ENCODE results near the gene TMEM89.
A peak's percentile ranks its signal among the peaks of the same experiment; 100 is the strongest.

The TMEM89 gene

GRCh38 chr3:48621461-48621869, at the start of gene TMEM89:
TMEM89 (minus strand) TSS chr3:48621769; CDS start chr3:48621756, 13 bp downstream.
- no peak for DNase-seq (ENCODE audit: low spot score)

- DNase-seq (ENCODE audit: low spot score): no peak
Measured at GRCh38 chr3:48664929-48665328, 43.4 kb upstream of the TMEM89 start.

- no peak for DNase-seq (ENCODE audit: low spot score)
Measured at GRCh38 chr3:48664313-48664644, 42.7 kb upstream of the TMEM89 start.

GRCh38 chr3:48663489-48664312, 42.1 kb upstream of the TMEM89 start:
- peak; percentile 97 for DNase-seq (ENCODE audit: low spot score)

- DNase-seq (ENCODE audit: low spot score): peak; percentile 89
Measured at GRCh38 chr3:48662753-48663488, 41.4 kb upstream of the TMEM89 start, which contains the start of gene CELSR3. CELSR3 (minus strand) TSS chr3:48662886; CDS start chr3:48662634, 252 bp downstream.

- DNase-seq (ENCODE audit: low spot score): no peak
Measured at GRCh38 chr3:48662145-48662752, 40.7 kb upstream of the TMEM89 start.

GRCh38 chr3:48661501-48662144, 40.1 kb upstream of the TMEM89 start:
- peak; percentile 49 for DNase-seq (ENCODE audit: low spot score)

GRCh38 chr3:48660800-48661400, 39.3 kb upstream of the TMEM89 start:
- DNase-seq (ENCODE audit: low spot score): no peak

GRCh38 chr3:48656841-48657281, 35.3 kb upstream of the TMEM89 start:
- no peak for DNase-seq (ENCODE audit: low spot score)

GRCh38 chr3:48656061-48656840, 34.7 kb upstream of the TMEM89 start:
- peak; percentile 51 for DNase-seq (ENCODE audit: low spot score)

- no peak for DNase-seq (ENCODE audit: low spot score)
Measured at GRCh38 chr3:48655606-48656005, 34.0 kb upstream of the TMEM89 start.

- DNase-seq (ENCODE audit: low spot score): no peak
Measured at GRCh38 chr3:48655063-48655462, 33.5 kb upstream of the TMEM89 start.

GRCh38 chr3:48652923-48653715, 31.6 kb upstream of the TMEM89 start:
- no peak for DNase-seq (ENCODE audit: low spot score)

GRCh38 chr3:48651771-48652170, 30.2 kb upstream of the TMEM89 start:
- DNase-seq (ENCODE audit: low spot score): no peak

- DNase-seq (ENCODE audit: low spot score): no peak
Measured at GRCh38 chr3:48650723-48651122, 29.2 kb upstream of the TMEM89 start.

- DNase-seq (ENCODE audit: low spot score): no peak
Measured at GRCh38 chr3:48648188-48648850, 26.8 kb upstream of the TMEM89 start.

GRCh38 chr3:48647714-48648113, 26.1 kb upstream of the TMEM89 start:
- DNase-seq (ENCODE audit: low spot score): no peak

- DNase-seq (ENCODE audit: low spot score): peak; percentile 45
Measured at GRCh38 chr3:48644898-48645760, 23.6 kb upstream of the TMEM89 start.

GRCh38 chr3:48642605-48643004, 21.0 kb upstream of the TMEM89 start:
- DNase-seq (ENCODE audit: low spot score): no peak
